Suprapubic skin (tissue), 4 donors: ENCODE data around the gene EVL. TPM values are rescaled to one million over a fixed set of nuclear protein-coding genes. Genes with fewer than 3 reads are reported as not detected.
A peak's percentile ranks its signal among the peaks of the same experiment; 100 is the strongest.

ENCODE experiments used
- DNase-seq, 2 donors: peaks; one replicate each; pipeline ENCODE4 v3.0.0-alpha.2; 2019; ENCODE audit warnings: low spot score in 2 of 2
- H3K27ac ChIP-seq: fragments of 200-600 bp; sonication (generic); one replicate; pipeline ENCODE4 v1.5.1; 2019
- H3K27me3 ChIP-seq: fragments of 200-600 bp; sonication (generic); one replicate; pipeline ENCODE4 v1.5.1; 2019
- H3K36me3 ChIP-seq: fragments of 200-600 bp; sonication (generic); one replicate; pipeline ENCODE4 v1.5.1; 2019
- H3K4me1 ChIP-seq: fragments of 200-600 bp; sonication (generic); one replicate; pipeline ENCODE4 v1.5.1; 2019
- H3K4me3 ChIP-seq: fragments of 200-600 bp; sonication (generic); one replicate; pipeline ENCODE4 v1.5.1; 2019; ENCODE audit warnings: mild to moderate bottlenecking
- H3K9me3 ChIP-seq: fragments of 200-600 bp; sonication (generic); one replicate; pipeline ENCODE4 v1.5.1; 2019
- EP300 ChIP-seq: sonication (generic); formaldehyde crosslinking; IDR thresholded peaks from one replicate; pipeline ENCODE4 v1.6.1; 2017; ENCODE audit warnings: antibody characterized with exemption
- POLR2A ChIP-seq, 2 donors: fragments of 450-650 bp; IDR thresholded peaks; one replicate each; pipeline ENCODE4 v1.6.1; 2017; ENCODE audit warnings: antibody characterized with exemption in 2 of 2, mild to moderate bottlenecking in 2 of 2, moderate library complexity in 2 of 2
- POLR2AphosphoS5 ChIP-seq, 3 donors: sonication (generic); formaldehyde crosslinking; IDR thresholded peaks; one replicate each; pipeline ENCODE4 v1.6.1; 2017; ENCODE audit warnings: antibody characterized with exemption in 3 of 3
- WGBS: methylation state at CpG from one replicate; pipeline ENCODE4 v1.1.5; 2018; 5-methylcytosine and 5-hydroxymethylcytosine counted together
- total RNA-seq, 4 donors: library from RNA; depleted of rRNA; stranded (reverse); fragments of >200 nt; gene quantifications; one replicate each; pipeline ENCODE4 v1.1.0, GENCODE V29; 2016
- TF ChIP-seq, protein P1 (sequence below), 2 donors: fragments of 200-600 bp in 1 of 2; fragments of 450-650 bp in 1 of 2; sonication (generic) in 1 of 2; IDR thresholded peaks; one replicate each; pipeline ENCODE4 v1.5.1; 2016 to 2019; ENCODE audit warnings: antibody characterized with exemption in 2 of 2, mild to moderate bottlenecking in 1 of 2, moderate library complexity in 1 of 2

EVL gene
- total RNA-seq, 4 donors from 2014 or later: 48.8 to 80.0 (median 61.4) TPM

DNA sequence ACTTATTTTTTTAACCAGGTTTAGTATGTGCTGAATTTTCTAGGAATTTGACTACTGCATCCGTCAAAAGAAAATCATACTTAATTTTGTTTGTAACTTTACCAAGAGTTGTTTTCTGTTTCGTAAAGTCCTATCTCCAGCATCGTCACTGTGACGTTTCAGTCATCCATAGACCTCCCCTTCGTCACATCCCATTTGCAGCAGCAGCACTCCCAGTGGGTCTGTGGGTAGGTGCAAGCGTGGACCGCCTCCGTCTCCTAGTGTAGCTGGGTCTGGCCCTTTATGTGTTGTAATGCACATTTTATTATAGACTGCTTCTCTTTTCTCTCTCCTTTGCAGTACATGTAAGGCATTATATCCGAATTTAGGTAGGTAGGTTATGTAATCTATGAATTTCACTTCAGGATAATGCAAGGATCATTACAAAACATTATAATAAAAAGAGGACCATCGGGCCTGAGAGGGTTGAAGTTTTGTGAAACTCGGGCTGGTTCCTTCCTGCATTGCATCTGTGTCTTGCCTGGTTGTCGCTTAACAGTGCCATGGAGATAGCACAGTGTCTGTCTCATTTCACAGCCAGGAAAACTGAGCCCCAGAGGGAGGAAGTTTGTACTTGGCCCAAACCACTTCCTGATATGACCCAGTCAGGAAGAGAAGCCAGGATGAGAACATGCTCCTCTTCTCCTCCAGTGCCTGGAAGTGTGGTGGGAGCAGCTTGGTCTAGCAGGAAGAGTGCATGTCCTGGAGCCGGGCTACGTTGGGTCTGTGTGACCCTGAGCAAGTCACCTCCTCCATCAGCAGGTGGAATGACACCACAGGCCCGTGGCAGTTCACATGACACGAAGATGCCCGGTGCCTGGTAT lies 41.3 kb downstream of the EVL start:
- H3K4me3 ChIP-seq: no peak overlapping the region

DNA sequence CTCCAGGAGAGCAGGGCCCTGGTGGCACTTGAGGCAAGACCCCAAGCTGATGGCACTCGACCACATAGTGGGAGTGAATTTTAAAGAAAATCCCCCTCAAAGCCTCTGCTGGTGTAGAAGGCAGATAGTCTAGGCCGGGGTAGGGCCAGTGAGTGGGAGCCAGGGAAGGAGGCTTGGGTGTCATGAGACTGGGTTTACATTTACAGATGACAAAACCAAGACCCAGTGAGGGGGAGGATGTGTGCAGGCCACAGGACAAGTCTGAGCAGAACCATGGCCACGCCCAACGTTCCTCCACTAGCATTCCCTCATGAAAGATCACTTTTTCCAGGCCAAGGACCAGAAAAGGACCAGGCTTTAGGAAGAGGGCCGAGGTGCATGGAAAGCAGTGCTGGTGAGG lies 42.0 kb downstream of the EVL start:
- H3K4me1 ChIP-seq: peaks cover 60% of the 10 kb centered on the region
- H3K4me3 ChIP-seq: no peak overlapping the region
- TF ChIP-seq POLR2A (IDR thresholded peaks at IDR 0.05) (no peak), EP300 (no peak), POLR2AphosphoS5 (IDR thresholded peaks at IDR 0.05) (no peak)
- TF ChIP-seq, protein P1, sequence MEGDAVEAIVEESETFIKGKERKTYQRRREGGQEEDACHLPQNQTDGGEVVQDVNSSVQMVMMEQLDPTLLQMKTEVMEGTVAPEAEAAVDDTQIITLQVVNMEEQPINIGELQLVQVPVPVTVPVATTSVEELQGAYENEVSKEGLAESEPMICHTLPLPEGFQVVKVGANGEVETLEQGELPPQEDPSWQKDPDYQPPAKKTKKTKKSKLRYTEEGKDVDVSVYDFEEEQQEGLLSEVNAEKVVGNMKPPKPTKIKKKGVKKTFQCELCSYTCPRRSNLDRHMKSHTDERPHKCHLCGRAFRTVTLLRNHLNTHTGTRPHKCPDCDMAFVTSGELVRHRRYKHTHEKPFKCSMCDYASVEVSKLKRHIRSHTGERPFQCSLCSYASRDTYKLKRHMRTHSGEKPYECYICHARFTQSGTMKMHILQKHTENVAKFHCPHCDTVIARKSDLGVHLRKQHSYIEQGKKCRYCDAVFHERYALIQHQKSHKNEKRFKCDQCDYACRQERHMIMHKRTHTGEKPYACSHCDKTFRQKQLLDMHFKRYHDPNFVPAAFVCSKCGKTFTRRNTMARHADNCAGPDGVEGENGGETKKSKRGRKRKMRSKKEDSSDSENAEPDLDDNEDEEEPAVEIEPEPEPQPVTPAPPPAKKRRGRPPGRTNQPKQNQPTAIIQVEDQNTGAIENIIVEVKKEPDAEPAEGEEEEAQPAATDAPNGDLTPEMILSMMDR (IDR thresholded peaks at IDR 0.05): no peak
- no peaks in the 10 kb centered on the region for H3K27me3 ChIP-seq
- H3K36me3 ChIP-seq: no peaks in the 10 kb centered on the region
- H3K9me3 ChIP-seq: no peaks in the 10 kb centered on the region
- 65% methylated on average over 5 of the region's 5 CpGs for WGBS
- H3K27ac ChIP-seq: no peak overlapping the region
- DNase-seq: peak in 1 of 2 donors; percentile 43

More for the DNA sequence above, 41.3 kb downstream of the EVL start:
- peak in 1 of 2 donors; percentile 61 for DNase-seq
- 85% methylated on average over 17 of the region's 17 CpGs for WGBS
- TF ChIP-seq EP300 (no peak), POLR2A (IDR thresholded peaks at IDR 0.05) (no peak), POLR2AphosphoS5 (IDR thresholded peaks at IDR 0.05) (no peak)
- TF ChIP-seq, protein P1 (IDR thresholded peaks at IDR 0.05): no peak
- Histone ChIP-seq H3K36me3 (no peaks in the 10 kb centered on the region), H3K27me3 (no peaks in the 10 kb centered on the region), H3K4me1 (peaks cover 60% of the 10 kb centered on the region), H3K9me3 (no peaks in the 10 kb centered on the region), H3K27ac (no peak overlapping the region)

DNA sequence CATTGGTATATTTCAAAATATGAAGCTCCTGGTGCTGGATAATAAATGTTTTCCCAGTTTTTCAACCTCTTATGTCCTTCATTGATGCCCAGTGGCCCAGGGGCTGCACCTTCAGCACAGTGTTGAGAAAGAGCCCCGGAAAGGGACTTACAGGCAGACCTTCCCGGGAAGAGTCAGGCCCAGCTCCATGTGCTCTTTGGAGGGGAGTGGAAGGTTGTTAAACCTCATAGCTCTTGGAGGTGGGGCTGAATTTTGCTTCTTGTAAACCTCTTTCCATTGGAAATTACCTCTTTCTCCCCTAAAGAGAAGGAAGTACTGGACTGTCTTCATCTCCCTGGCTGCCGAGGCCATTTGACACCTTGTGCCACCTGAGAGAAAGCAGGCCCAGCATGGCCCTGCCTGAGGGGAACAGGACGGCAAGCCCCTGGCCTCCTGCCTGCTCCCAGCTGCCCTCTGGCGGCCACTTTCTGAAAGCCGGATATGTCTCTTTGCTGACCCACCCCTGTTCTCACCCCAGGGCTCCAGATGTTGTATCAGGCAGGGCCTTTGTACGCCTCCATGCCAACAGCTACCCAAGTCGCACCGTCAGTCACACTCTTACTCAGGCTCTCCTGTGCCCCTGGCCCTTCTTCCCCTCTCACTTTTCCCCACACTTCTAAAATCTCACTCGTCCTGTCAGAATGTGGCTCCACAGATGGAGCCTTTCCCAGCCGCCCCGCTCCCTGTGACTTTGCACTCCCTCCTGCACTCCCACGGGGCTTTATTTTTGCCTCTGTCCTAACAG lies 43.0 kb downstream of the EVL start:
- Histone ChIP-seq H3K4me1 (peaks cover 52% of the 10 kb centered on the region), H3K27me3 (no peaks in the 10 kb centered on the region), H3K4me3 (no peak overlapping the region), H3K9me3 (no peaks in the 10 kb centered on the region), H3K36me3 (no peaks in the 10 kb centered on the region), H3K27ac (no peak overlapping the region)
- DNase-seq: peak; percentile 90 to 92
- TF ChIP-seq, protein P1 (IDR thresholded peaks at IDR 0.05): peak; percentile 87 to 89
- TF ChIP-seq POLR2AphosphoS5 (IDR thresholded peaks at IDR 0.05): no peak
- 30% methylated on average over 12 of the region's 13 CpGs for WGBS

DNA sequence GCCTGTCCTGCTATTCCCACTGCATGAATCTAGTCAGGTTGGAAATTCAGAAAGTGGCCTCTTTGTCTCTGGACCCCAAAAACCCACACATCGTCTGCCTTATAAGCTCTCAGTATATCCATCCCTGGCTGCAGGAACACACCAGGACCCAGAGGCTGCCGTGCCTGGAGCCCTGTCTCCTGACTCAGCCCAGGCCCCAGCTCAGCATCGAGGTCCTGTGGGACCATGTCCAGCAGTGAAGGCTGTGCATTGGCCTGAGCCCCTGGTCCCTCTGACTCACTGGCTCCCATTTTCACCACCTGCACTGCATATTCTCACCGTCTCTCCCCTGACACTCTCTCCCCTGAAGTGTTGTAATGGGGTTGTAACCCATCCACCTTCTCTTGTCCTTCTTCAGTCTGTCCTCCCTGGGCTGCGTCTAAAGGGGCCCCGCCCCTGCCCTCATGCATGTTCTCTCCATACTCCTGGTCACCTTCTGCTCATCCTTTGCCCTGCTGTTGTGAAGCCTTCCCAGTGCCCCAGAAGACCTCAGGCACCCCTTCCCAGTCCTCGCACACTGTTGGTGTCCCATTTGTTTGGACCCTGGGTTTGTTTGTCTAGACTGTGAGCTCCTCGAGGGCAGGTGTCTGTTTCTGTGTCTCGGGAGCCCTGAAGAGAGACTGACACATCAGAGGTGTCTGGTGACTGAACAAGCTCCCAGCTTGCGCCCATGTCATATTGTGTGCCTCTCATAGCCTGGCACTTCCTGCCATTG lies 43.8 kb downstream of the EVL start:
- peaks cover 45% of the 10 kb centered on the region for H3K4me1 ChIP-seq
- no peak overlapping the region for H3K27ac ChIP-seq
- peak in 1 of 2 donors; percentile 46 for DNase-seq
- no peaks in the 10 kb centered on the region for H3K36me3 ChIP-seq
- TF ChIP-seq POLR2A (IDR thresholded peaks at IDR 0.05) (no peak), POLR2AphosphoS5 (IDR thresholded peaks at IDR 0.05) (no peak), EP300 (no peak)
- TF ChIP-seq, protein P1 (IDR thresholded peaks at IDR 0.05): no peak
- H3K27me3 ChIP-seq: no peaks in the 10 kb centered on the region
- no peaks in the 10 kb centered on the region for H3K9me3 ChIP-seq
- WGBS: 88% methylated on average over 9 of the region's 10 CpGs
- H3K4me3 ChIP-seq: no peak overlapping the region
